Epithelial cell of alveolus of lung (primary cell): ENCODE measurements around the gene S100A3. TPM values are rescaled to one million over a fixed set of nuclear protein-coding genes. Genes with fewer than 3 reads are reported as not detected.

Experiments
- total RNA-seq: library from RNA; depleted of rRNA; stranded (reverse); fragments of >200 nt; gene quantifications from 2 replicates; pipeline ENCODE4 v1.2.1, GENCODE V29; 2015

Gene S100A3, protein sequence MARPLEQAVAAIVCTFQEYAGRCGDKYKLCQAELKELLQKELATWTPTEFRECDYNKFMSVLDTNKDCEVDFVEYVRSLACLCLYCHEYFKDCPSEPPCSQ
- total RNA-seq, result 3.7 and 7.1 TPM in 2 replicates

DNA sequence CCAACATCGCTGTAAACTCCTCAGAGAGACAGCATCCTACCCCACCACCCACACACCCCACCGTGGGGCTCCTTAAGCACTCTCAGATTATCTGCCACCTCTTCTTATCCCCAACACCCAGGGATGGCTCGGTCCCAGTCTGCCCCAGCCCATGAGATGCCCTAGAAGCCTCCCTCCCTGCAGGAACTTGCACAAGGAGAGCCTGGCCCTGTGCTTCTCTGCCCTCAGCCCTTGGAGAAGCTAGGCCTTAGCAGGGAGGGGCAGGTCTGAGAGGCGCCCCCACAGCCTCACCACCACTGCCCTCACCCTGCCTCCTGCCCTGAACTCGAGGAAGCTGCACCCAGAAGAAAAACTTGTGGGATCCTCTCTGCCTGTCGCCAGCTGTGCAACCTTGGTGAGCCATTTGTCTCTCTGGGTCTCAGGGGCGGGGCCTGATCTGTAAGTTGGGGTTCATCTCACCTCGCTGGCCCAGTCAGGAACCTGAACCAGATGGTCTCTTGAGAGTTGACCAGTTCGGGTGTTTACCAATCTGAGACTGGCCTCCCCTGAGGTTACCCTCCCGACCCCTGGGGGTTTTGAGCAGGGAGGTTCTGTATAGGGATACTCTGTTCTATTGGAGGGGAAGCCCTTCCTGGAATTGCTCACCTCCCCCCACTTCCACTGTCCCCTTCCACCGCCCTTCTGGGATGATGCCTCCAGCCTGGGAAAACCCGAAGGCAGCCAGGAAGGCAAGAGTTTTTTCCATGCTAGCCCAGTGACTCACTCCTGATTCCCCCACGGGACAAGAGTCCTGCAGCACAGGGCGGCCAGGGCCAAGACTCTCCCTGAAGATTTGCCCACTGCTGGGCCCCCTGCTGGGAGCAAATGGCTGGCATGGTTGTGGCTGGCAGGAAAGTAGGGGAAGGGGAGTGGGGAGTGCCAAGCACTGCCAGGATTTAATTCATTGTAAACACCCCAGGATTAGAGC lies at the start of gene S100A3:
S100A3 (minus strand) TSS at position 537 of the 967 bp plus-strand sequence. CDS start 773 bp downstream, outside the sequence.

DNA sequence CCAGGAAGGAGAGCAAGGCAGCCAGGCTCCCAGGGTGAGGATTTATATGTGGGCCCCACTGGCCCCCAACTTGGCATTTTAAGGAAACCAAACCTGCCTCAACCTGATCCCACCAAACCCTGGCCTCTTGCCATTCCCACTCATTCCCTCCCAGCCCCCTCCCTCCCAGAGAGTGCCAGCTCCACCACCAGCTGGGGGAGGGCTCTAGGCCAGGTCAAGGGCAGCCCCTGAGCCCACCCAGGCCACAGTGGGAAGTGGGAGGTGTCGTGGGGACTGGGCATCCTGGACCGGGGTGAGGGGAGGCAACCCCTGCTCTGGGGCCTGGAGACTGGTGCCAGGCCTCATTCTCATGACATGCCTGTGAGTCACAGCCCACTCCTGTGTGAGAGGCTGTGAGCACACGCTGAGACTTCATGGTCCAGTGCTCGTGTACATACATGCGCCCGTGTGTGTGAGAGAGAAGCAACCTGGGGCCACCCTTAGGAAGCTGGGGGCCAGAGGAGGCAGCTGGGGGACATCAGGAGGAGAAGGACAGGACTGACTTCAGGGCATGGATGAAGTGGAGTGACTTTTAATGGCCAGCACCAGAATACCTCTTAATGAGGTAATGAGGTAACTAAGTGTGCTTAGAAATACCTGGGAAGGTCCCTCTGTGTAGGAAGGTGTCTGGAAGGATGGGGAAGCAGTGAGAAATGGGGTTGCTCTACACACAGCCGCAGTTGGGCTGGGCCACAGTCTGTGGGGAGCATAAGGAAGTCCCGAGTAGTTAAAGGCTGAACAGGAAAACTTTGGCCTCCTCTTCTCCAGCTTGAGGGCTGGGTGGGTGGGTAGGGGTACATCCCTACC lies 16.7 kb upstream of the S100A3 start, which contains the start of gene S100A2:
S100A2 (minus strand) TSS at position 316 of the 846 bp plus-strand sequence. CDS start 1,967 bp downstream, outside the sequence.

DNA sequence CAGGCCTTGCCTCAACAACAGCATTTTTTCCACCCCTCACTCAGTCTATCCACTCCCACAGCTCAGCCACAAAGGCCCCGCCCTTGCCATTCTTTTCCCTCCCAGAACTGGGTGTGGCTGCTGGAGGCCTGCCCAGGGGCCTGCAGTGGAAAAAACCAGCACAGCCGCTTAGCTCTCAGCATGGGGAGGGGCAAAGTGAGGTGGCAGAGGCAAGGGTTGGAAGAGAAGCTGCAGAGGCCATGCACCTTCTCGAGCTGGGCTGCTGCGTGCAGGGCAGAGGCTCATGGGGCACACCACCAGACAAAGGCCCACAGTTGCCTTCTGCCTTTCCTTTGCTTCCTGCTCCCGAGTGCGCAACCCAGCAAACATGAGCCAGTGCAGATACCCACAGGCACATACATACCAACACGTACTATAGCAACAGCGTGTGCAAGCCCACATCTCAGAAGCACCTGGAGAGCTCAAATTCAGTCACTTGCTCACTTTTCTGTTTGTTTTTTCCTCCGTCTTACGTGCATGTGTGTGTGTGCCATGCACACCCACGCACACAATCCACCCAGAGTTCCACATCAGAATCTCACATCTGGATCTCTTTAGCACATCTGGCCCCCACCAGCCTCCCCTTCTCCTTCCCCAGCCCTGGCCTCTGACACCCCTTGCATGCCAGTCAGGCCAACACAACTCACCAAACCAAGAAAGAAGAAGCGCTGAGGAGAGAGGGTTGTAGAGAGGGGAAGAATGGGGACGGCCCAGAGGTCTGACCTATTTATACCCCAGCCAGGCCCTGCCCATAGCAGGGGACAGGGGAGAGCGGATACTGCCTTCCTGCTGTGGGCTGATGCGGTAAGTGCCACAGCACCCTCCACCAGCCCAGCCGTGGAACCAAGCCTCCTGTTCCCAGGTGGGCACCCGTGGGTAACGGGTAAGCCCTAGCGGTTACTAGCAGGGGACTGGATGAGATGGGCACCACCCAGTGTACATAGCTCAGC lies 3.7 kb downstream of the S100A3 start, which contains the start of gene S100A4:
S100A4 (minus strand) TSS at position 740 of the 989 bp plus-strand sequence. CDS start 1,012 bp downstream, outside the sequence.

DNA sequence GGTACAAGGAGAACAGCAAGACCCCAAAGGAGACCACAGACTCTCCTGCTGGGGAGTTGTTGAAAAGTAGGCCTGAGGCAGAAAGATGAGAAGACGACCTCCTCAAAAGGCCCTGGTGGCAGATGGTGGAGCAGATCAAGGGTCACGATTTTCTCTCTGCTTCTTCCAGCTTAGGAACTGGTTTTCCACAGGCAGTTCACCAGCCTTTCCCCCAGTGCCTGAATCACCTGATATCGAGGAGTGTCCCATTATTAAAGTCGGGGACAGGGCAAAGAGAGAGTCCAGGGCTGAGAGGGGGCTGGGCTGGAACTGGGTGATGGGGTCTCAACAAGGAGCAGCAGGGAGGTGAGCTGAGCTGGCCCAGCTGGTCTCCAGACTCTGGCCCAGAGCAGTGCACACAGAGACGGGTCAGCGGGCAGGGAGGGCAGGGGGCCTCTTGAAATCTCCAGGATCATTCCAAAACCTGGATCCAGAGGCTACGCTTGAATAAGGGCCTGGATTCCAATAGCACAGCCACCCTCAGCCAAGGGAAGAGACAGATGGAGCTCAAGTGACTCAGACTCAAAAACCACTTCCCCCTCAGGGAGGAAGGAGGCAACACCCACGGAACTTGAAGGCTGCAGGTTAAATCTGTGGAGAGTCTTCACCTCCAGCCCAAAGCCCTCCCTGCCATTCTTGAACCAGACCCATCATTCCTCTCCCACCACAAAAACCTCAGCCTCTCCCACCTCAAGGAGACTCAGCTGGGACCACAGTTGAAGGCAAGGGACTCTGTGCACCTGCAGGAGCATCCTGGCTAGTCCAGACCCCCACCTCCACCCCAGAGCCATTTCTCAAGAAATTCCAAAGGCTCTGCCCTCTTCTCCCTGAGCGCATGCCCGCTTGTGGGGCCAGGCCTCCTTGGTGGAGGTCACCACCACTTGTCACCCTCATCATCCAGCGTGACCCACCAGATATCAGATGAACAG lies 8.4 kb downstream of the S100A3 start, which contains the start of gene S100A5:
S100A5 (minus strand) TSS at position 541 of the 968 bp plus-strand sequence. CDS start 743 bp downstream, outside the sequence.

DNA sequence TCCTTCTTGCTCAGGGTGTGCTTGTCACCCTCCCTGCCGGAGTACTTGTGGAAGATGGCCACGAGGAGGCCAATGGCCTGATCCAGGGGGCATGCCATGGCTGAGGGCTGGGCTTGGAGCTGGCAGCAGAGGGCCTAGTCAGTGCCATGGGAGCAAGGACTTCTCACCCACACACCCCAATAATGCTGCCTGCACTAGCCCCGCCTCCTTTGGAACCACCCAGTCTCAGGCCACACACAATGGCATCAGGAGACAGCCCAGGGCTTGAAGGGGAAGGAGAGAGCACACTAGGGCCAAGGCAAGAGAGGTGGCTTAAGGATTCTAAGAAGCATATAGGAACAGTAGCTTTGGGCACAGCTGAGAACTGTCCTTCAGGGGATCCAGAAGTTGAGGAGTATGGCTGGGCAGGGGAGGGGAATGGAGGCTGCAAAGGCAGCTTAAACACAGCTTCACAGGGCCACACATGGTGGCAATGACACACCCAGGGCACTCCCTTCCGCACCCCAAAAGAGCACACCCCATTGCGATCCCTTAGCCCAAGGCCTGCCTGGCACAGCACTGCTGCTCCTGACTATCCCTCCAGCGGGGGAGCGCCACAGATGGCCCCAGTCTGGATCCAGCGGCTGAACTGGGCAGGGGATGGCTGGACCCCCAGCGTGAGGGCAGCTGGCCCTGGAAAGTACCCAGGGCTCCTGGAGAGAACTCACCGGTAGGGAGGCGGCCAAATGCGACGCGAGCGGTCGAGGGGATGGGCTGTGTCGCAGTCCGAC lies 13.6 kb downstream of the S100A3 start, which contains the start of gene S100A6:
S100A6 (minus strand) TSS at position 750 of the 770 bp plus-strand sequence; CDS start at position 98, 652 bp downstream.

Other genes with a start within 250 kb of the S100A3 start
- not detected in 2 replicates for gene PGLYRP3, start 236.3 kb downstream of the S100A3 start, total RNA-seq
- not detected in 2 replicates for gene PGLYRP4, start 200.4 kb downstream of the S100A3 start, total RNA-seq
- gene S100A9, start 191.4 kb downstream of the S100A3 start, total RNA-seq, result not detected in 2 replicates
- not detected in 2 replicates for gene S100A12, start 173.6 kb downstream of the S100A3 start, total RNA-seq
- not detected in 2 replicates for gene S100A8, start 158.2 kb downstream of the S100A3 start, total RNA-seq
- gene S100A7A, start 132.7 kb downstream of the S100A3 start, total RNA-seq, result not detected in 2 replicates
- not detected in 2 replicates for gene S100A7, start 88.6 kb downstream of the S100A3 start, total RNA-seq
- 349 and 885 TPM in 2 replicates for gene S100A6, start 13.3 kb downstream of the S100A3 start, total RNA-seq
- not detected in 2 replicates for gene S100A5, start 8.3 kb downstream of the S100A3 start, total RNA-seq
- 15.8 and 25.1 TPM in 2 replicates for gene S100A4, start 3.5 kb downstream of the S100A3 start, total RNA-seq
- 8.0 and 18.1 TPM in 2 replicates for gene S100A2, start 16.6 kb upstream of the S100A3 start, total RNA-seq
- 125 and 475 TPM in 2 replicates for gene S100A16, start 63.9 kb upstream of the S100A3 start, total RNA-seq
- 1.4 and 3.4 TPM in 2 replicates for gene S100A14, start 67.1 kb upstream of the S100A3 start, total RNA-seq
- gene S100A13, start 78.2 kb upstream of the S100A3 start, total RNA-seq, result 64.0 and 367 TPM in 2 replicates
- 0.72 TPM in 1 of 2 replicates, not detected in the other for gene S100A1, start 79.2 kb upstream of the S100A3 start, total RNA-seq
- gene CHTOP, start 84.8 kb upstream of the S100A3 start, total RNA-seq, result 41.9 and 53.7 TPM in 2 replicates
- gene SNAPIN, start 109.4 kb upstream of the S100A3 start, total RNA-seq, result 58.3 and 61.5 TPM in 2 replicates
- gene ILF2, start 121.7 kb upstream of the S100A3 start, total RNA-seq, result 147 and 258 TPM in 2 replicates
- gene NPR1, start 129.4 kb upstream of the S100A3 start, total RNA-seq, result 0.52 and 1.0 TPM in 2 replicates
- 18.9 and 20.7 TPM in 2 replicates for gene INTS3, start 178.8 kb upstream of the S100A3 start, total RNA-seq
- 5.0 and 8.4 TPM in 2 replicates for gene SLC27A3, start 226.1 kb upstream of the S100A3 start, total RNA-seq